SK-N-DZ (cell line): ENCODE measurements around the gene ENO1.
A peak's percentile ranks its signal among the peaks of the same experiment; 100 is the strongest.
"Not testable (repeated sequence)": the region's sequence is repeated elsewhere in the genome, so short reads cannot be mapped to it uniquely, and the experiment has no call there.

ENCODE experiments used
- DNase-seq: peaks from one replicate; pipeline ENCODE4 v3.0.0-alpha.2; 2015; ENCODE audit warnings: low spot score

The ENO1 gene

DNA sequence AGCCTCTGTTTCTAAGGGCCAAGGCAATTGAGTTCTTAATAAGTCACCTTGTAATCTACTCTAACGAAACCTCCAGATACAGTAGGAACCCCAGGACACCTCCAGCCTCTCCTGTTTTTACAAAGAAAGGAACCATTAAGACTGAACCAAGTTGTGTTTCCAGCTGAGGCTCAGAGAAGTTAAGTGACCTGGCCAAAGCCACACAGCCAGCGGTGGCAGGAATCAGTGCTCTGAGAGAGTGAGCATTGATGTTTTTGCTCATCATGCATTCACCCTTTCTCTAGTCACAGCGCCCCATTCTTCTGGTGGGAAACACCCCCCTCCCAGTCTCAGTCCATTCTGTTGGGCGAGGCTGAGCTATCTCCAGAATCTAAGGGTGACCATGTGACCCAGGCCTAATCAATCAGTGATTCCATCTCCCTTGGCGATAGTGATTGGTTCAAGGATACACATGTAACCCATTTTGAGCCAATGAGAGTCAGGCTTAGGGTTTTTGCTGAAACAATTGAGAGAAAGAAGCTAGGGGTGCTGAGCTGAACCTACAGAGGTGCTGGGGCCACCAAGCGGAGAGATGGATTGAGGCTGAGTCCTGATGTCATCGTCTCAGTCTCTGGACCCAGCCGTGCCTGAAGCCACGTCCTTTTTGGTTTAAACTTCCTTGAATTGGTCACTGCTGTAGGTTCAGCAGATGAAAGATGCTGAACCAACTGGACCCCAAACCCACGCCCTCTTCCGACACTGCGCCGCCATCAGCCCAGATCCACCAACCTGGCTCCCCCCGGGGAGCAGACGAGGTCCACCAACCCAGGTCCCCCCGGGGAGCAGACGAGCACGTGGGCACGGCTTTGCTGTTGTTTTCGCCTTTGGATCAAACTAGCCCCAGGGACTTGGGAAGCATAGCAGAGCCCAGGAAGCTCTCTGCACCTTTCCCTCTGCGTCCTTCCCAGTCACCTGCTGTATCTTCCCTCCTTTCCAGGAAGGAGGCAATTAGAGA lies 33.1 kb downstream of the ENO1 start:
- no peak for DNase-seq

DNA sequence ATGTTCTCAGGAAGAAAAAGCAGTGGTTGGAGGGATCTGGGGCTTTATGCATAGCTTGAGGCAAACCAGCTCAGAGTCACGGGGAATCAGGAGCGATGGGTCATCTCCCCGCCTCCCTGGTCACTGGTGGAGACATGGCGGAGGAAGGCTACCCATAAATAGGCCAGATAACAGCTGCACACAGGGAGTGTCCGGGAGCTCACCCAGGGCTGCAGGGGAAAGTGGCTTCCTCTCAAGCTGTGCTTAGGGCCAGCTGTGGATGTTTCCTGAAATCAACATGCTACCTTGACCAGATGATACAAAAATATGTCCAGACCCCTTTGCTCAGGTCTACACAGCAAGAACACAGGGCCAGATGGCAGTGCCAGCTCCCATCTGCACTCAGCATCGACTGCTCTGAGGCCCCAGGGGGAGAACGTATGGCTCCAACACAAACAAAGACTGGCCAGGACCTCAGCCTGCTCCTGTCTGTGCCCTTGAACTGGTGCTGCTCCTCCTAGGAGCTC lies 33.9 kb downstream of the ENO1 start:
- DNase-seq = no peak

GRCh38 chr1:8841395-8841794 lies 37.1 kb downstream of the ENO1 start:
- no peak for DNase-seq

GRCh38 chr1:8839990-8840389 lies 38.5 kb downstream of the ENO1 start:
- DNase-seq = no peak

- DNase-seq = no peak
These were observed 42.4 kb downstream of the ENO1 start for GRCh38 chr1:8835941-8836643.

DNA sequence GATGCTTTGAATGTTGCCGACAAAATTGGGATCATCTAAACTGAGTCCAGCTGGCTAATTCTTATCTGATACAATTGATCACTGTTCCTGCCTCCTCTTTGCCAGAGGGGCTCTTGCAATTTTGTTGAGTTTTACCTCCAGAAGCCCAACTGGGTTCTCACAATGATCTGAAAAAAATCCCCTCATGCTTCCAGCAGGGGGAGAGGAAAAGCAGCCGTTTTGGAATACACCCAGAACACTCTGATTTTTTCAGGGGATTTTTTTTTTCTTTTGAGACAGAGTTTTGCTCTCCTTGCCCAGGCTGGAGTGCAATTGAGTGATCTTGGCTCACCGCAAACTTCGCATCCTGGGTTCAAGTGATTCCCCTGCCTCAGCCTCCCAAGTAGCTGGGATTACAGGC lies 47.1 kb downstream of the ENO1 start:
- DNase-seq = no peak

GRCh38 chr1:8830732-8831131 lies 47.8 kb downstream of the ENO1 start:
- not testable (repeated sequence) for DNase-seq

GRCh38 chr1:8825985-8826481 lies 52.5 kb downstream of the ENO1 start:
- DNase-seq = no peak

DNA sequence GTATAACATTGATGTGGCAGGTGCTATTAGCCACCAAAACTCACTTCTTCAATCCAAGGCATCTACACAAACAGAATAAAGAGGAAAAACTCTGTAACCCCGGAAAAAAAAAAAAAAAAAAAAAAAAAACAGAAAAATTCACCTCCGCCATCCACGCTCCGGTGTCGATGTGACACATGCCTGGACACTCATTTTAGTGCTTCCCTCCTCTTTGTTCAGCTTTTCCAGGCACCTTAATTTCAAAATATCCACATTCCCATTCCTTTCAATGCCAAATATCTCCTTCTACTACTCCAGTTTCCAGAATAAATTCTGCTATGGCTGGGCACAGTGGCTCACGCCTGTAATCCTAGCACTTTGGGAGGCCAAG lies 55.2 kb downstream of the ENO1 start:
- DNase-seq = no peak

DNA sequence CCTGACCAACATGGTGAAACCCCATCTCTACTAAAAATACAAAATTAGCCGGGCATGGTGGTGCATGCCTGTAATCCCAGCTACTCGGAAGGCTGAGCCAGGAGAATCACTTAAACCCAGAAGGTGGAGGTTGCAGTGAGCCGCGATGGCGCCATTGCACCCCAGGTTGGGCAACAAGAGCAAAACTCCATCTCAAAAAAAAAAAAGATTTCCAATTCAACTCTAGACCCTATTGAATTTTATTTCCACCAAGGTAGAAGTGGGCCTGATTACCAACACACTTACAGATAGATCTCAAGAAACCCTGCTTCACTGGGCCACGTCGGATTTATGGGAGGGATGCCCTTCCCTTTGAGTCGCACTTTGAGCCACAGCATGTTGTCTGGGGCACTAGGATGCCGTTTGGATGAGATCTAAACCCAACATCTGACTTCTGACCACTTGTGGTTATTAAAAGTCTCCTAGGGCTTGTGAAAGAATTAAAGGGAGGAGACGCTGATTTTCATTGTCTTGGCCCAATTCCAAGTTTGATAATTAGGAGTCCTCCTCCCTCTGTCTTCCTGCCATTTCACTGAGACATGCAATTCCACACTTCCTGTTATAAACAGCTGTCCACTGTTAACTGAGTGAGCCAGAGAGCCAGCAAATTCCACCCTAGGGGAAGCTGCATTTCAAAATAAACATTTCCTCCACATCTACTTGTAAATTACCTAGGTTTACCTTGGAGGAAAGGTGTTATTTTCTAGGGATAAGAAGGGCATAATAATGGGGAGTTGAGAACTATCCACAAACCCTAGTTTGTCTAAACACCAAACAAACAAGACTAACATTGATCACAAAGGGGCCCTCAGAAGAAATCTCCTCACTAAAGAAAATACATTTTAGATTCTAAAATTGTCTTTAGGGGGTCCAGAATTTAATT lies 55.9 kb downstream of the ENO1 start:
- no peak for DNase-seq

DNA sequence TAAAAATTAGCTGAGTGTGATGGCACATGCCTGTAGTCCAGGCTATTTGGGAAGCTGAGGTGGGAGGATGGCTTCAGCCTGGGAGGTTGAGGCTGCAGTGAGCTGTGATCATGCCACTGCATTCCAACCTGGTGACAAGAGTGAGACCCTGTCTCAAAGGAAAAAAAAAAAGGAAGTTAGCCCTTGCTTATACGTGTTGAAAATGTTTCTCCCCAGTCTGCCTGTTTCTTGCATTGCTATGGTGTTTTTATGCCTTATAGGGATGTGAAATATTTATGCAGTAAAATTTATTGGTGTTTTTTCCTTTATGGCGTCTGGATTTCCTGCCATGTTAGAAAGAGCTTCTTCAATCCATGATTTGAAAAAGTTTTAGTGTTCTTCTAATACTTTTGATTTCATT lies 57.4 kb downstream of the ENO1 start:
- DNase-seq = no peak

DNA sequence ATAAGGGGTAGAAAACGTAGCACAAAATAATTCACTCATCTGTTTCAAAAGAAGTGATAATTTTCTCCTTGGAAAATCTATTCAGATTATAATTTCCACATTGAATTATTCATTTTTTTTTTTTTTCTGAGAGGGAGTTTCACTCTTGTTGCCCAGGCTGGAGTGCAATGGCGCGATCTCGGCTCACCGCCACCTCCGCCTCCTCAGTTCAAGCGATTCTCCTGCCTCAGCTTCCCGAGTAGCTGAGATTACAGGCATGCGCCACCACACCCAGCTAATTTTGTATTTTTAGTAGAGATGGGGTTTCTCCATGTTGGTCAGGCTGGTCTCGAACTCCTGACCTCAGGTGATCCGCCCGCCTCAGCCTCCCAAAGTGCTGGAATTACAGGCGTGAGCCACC lies 59.7 kb downstream of the ENO1 start:
- not testable (repeated sequence) for DNase-seq

- DNase-seq = no peak
These were observed 60.1 kb downstream of the ENO1 start for GRCh38 chr1:8818325-8818775.

DNA sequence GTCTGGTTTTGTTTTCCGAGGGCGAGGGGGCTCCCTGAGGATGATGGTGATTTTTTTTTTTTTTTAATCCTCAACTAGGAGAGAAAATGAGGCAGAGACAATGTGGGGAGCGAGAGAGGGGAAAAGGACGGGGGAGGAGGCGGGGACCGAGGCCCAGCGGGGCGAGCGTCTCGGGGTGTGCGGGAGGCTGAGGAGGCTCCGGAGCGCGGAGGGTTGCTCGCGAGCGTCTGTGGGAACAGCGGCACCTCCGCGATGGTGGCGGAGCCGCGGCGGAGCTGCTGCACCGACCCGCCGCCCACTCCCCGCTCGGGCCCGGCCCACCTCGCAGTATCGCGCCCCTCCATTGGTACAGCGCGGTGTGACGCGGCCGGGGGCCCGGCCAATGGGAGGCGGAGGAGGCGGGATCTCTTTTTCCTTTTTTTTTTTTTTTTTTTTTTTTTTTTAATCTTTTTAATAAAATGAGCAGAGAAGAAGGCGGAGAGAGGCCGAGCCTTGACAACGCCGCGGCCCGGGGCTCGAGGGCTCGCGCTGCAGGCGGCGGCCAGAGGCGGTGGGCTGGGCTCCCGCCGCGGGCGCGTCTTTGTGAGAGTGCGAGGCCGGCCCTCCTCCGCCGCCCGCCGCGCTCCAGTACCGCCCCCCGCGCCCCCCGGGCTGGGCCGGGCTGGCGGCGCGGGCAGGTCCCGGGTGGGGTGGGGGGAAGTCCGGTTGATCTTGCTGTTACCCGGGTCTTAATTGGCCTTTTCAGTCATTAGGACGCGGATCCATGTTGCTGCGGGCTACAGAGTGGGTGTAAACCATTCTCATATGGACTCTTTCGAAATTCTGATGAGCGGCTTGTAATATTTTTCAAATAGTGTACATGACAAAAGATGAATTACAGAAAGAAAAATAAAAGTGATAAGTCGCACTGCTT lies 60.8 kb downstream of the ENO1 start, which contains the start of gene RERE:
RERE (minus strand) TSS at position 229 of the 913 bp plus-strand sequence.
- peak; percentile 90 for DNase-seq

- no peak for DNase-seq
These were observed 61.6 kb downstream of the ENO1 start for GRCh38 chr1:8816831-8817411.

DNA sequence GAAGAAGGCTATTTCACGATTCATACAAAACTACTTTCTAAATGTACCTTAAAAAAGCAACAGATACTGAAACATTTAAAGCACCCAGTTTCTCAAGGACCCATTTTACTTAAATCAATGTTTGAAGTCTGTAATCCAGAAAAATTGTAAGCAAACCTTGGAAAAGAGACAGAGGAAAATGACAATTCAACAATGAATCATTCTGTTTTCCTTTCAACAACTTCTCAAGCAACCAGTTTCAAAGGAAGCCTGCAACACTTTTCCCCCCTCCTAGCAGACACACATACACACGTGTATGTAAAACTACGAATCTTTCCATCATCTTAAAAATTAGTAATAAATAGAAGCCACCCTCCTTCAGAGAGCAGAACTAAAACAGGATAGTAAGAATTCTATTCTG lies 62.2 kb downstream of the ENO1 start:
- DNase-seq = no peak

- no peak for DNase-seq
These were observed 62.8 kb downstream of the ENO1 start for GRCh38 chr1:8815582-8816151.

DNA sequence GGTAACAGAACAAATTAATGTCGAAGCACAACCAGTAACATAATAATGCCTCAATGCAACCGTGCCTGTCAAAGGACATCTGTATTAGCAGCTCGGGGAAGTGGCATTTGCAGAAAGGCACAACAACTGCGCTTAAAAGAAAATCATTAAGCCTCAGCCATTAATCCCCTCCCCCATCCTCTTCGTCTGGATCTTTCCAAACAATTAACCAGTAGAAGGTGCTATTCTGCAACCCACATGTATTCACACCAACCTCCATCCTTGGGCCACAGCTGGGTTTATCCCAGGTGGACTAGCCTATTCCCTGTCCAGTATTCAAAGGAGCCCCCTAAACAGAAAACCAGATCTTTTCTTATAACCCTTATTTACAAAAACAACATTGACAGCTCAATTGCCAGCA lies 63.6 kb downstream of the ENO1 start:
- no peak for DNase-seq

GRCh38 chr1:8813991-8814390 lies 64.5 kb downstream of the ENO1 start:
- no peak for DNase-seq
